Uterus (tissue), 4 donors: ENCODE data around the gene TSEN54. TPM values are rescaled to one million over a fixed set of nuclear protein-coding genes. Genes with fewer than 3 reads are reported as not detected.

Experiments used
- DNase-seq, 2 donors: peaks; one replicate each; pipeline ENCODE4 v3.0.0-alpha.2; 2019 to 2020
- H3K27ac ChIP-seq, 2 donors: fragments of 200-600 bp; sonication (generic); 1 replicate in 1 of 2; 2 replicates in 1 of 2; pipeline ENCODE4 v1.5.1; 2016 to 2018
- H3K27me3 ChIP-seq, 2 donors: fragments of 200-600 bp; sonication (generic); one replicate each; pipeline ENCODE4 v1.5.1; 2018 to 2019; ENCODE audit warnings: control low read depth in 1 of 2
- H3K36me3 ChIP-seq, 2 donors: fragments of 200-600 bp; sonication (generic); one replicate each; pipeline ENCODE4 v1.5.1; 2019; ENCODE audit warnings: control low read depth in 1 of 2
- H3K4me1 ChIP-seq, 2 donors: fragments of 200-600 bp; sonication (generic); one replicate each; pipeline ENCODE4 v1.5.1; 2018 to 2019; ENCODE audit warnings: control low read depth in 1 of 2
- H3K4me3 ChIP-seq, 2 donors: fragments of 200-600 bp; sonication (generic); 1 replicate in 1 of 2; 2 replicates in 1 of 2; pipeline ENCODE4 v1.5.1; 2018 to 2019; ENCODE audit warnings: mild to moderate bottlenecking in 1 of 2
- H3K9me3 ChIP-seq, 2 donors: fragments of 200-600 bp; sonication (generic); one replicate each; pipeline ENCODE4 v1.5.1; 2019; ENCODE audit warnings: control low read depth in 1 of 2
- POLR2A ChIP-seq, 2 donors: fragments of 450-650 bp; IDR thresholded peaks; one replicate each; pipeline ENCODE4 v1.6.1; 2016; ENCODE audit warnings: antibody characterized with exemption in 2 of 2, mild to moderate bottlenecking in 1 of 2, moderate library complexity in 1 of 2
- intact Hi-C: fragments of 100-400 bp; cut with DNase I; formaldehyde crosslinking; loops from one replicate; pipeline ENCODE4 v1.15.1; 2023; ENCODE audit warnings: low total_unique reads
- total RNA-seq, 4 donors: library from RNA; depleted of rRNA in 3 of 4; stranded (reverse); fragments of >200 nt in 3 of 4; gene quantifications; one replicate each; pipeline versions ENCODE4 v1.1.0 to v1.2.4, GENCODE V29; 2014 to 2023
- TF ChIP-seq, protein P1 (sequence below), 4 experiments: fragments of 200-600 bp in 2 of 4; fragments of 450-650 bp in 2 of 4; sonication (generic) in 2 of 4; IDR thresholded peaks; one replicate each; pipeline ENCODE4 v1.5.1; 2016 to 2019; ENCODE audit warnings: antibody characterized with exemption in 4 of 4, mild to moderate bottlenecking in 2 of 4, moderate library complexity in 1 of 4
- donor health status: DM: yes; HTN: yes; CAD: no.

TSEN54 gene
- total RNA-seq, 4 donors from 2014 or later, result 17.4 to 102 (median 20.6) TPM

DNA sequence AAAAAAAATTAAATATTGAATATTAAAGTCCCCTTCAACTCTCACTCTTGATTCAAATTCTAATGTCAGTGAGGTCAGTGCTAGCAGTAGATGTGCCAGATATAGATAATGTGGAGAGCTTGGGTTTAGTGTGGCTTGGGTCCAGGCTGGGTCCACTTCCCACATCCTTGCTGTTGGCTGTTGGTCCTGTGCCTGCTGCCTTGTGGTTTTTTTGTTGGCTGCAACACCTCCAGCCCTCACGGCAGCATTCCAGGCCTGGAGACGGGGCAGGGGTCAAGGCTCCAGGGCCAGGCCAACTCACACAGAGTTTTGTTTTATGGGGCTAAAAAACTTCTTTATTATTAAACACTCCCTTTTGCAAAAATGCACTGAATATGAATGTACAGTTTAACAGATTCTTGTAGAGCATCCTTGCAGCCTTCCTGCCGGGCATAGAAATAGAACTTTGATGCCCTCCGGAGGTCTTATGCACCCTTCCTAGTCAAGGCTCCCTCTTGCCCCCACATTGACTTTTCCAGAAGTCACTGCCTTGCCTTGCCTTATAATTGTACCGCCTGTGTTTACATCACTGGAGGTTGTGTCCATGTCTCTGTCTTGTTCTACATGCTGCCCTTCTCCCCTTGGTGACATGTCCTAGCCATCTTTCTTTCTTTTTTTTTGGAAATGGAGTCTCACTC is 45.7 kb downstream of the TSEN54 start:
- Histone ChIP-seq H3K4me1 (no peaks in the 10 kb centered on the region), H3K27me3 (no peaks in the 10 kb centered on the region), H3K36me3 (no peaks in the 10 kb centered on the region), H3K9me3 (no peaks in the 10 kb centered on the region), H3K4me3 (no peak overlapping the region), H3K27ac (no peak overlapping the region)
- intact Hi-C loops, result no loop called here
- no peak for DNase-seq
- TF ChIP-seq, protein P1, sequence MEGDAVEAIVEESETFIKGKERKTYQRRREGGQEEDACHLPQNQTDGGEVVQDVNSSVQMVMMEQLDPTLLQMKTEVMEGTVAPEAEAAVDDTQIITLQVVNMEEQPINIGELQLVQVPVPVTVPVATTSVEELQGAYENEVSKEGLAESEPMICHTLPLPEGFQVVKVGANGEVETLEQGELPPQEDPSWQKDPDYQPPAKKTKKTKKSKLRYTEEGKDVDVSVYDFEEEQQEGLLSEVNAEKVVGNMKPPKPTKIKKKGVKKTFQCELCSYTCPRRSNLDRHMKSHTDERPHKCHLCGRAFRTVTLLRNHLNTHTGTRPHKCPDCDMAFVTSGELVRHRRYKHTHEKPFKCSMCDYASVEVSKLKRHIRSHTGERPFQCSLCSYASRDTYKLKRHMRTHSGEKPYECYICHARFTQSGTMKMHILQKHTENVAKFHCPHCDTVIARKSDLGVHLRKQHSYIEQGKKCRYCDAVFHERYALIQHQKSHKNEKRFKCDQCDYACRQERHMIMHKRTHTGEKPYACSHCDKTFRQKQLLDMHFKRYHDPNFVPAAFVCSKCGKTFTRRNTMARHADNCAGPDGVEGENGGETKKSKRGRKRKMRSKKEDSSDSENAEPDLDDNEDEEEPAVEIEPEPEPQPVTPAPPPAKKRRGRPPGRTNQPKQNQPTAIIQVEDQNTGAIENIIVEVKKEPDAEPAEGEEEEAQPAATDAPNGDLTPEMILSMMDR (IDR thresholded peaks at IDR 0.05), result no peak
- no peak for TF ChIP-seq POLR2A (IDR thresholded peaks at IDR 0.05)

DNA sequence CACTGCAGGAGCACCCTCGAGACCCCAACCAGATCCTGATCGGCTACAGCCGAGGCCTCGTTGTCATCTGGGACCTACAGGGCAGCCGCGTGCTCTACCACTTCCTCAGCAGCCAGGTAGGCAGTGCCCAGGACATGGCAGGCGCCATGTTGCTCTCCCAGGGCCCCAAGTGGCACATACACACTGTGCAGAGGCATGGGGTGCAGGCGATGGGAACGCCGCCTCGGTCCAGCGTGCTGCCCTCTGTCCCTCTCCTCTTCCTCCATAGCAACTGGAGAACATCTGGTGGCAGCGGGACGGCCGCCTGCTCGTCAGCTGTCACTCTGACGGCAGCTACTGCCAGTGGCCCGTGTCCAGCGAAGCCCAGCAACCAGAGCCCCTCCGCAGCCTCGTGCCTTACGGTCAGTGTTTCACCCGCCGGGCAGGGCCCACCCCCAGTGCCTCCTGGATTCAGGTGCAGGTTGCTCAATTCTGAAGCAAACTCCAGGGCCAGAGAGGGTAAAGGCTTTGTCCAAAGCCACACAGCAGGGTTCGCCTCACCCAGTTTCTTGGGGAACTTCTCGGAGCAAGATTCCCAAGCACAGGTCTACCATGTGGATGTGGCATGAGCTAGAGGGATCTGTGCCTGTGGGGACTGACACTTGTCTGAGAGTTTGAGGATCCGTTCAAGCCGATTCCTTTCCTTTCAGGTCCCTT is 46.9 kb downstream of the TSEN54 start:
- TF ChIP-seq, protein P1 (IDR thresholded peaks at IDR 0.05), result no peak
- TF ChIP-seq POLR2A (IDR thresholded peaks at IDR 0.05), result no peak
- intact Hi-C loops, result no loop called here
- Histone ChIP-seq H3K4me1 (no peaks in the 10 kb centered on the region), H3K27ac (no peak overlapping the region), H3K27me3 (no peaks in the 10 kb centered on the region), H3K9me3 (no peaks in the 10 kb centered on the region), H3K36me3 (no peaks in the 10 kb centered on the region), H3K4me3 (no peak overlapping the region)
- no peak for DNase-seq

DNA sequence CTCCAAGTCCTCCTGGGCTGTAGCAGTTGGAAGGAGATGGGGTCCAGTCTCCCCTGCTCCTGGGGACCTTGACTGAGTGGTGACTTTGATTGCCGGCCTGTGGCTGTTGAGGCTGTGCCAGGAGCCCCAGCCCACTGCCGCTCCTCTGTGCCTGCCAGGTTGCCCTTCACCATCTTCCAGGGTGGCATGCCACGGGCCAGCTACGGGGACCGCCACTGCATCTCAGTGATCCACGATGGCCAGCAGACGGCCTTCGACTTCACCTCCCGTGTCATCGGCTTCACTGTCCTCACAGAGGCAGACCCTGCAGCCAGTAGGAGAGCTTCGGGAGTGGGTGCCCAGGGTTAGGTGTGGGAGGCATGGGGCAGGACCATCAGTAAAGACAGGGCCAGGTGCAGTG is 47.9 kb downstream of the TSEN54 start:
- no peaks in the 10 kb centered on the region for H3K36me3 ChIP-seq
- no peaks in the 10 kb centered on the region for H3K4me1 ChIP-seq
- DNase-seq, result no peak
- no peaks in the 10 kb centered on the region for H3K27me3 ChIP-seq
- TF ChIP-seq, protein P1 (IDR thresholded peaks at IDR 0.05), result no peak
- TF ChIP-seq POLR2A (IDR thresholded peaks at IDR 0.05), result no peak
- H3K27ac ChIP-seq, result no peak overlapping the region
- intact Hi-C loops, result no loop called here
- H3K4me3 ChIP-seq, result no peak overlapping the region
- no peaks in the 10 kb centered on the region for H3K9me3 ChIP-seq

DNA sequence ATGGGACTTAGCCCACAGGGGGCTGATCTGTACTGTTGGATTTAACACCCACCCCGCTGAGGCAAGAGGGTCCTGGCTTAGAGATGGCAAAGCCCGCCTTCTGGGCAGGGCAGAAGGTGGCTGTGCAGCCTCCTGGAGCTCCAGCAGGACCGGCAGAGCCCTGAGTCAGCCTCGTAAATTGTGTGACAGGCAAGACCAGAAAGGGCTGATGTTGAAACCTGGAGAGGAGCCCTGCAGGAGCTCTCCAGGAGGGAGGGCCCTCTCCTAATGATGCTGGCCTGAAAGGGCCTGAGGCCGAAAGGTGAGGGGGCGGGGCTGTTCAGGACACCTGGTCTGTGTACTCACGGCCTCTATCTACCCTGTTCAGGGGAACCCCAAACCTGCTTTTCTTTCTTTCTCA is 48.7 kb downstream of the TSEN54 start:
- no peaks in the 10 kb centered on the region for H3K9me3 ChIP-seq
- DNase-seq, result no peak
- no peak overlapping the region for H3K27ac ChIP-seq
- intact Hi-C loops, result no loop called here
- no peaks in the 10 kb centered on the region for H3K36me3 ChIP-seq
- H3K27me3 ChIP-seq, result no peaks in the 10 kb centered on the region
- H3K4me1 ChIP-seq, result no peaks in the 10 kb centered on the region
- no peak overlapping the region for H3K4me3 ChIP-seq
- TF ChIP-seq, protein P1 (IDR thresholded peaks at IDR 0.05), result no peak
- no peak for TF ChIP-seq POLR2A (IDR thresholded peaks at IDR 0.05)

DNA sequence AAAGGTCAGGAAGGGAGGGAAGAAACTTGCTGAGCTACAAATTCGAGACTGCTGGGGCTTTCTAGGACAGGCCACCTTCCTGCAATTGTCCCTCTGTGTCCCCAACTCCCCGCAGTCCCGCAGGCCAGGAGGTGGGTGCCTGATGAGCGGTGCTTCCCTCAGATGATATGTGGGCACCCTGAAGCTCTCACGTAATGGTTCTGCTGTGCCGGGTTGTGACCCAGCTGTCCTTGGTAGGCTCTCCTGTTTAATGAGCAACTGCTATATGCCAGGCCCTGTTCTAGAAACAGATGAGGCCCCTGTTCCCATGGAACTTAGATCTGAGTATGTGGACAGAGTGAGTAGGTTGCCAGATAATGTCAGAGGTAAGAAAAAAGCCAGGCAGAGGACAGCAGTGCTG is 49.3 kb downstream of the TSEN54 start:
- Histone ChIP-seq H3K9me3 (no peaks in the 10 kb centered on the region), H3K27ac (no peak overlapping the region), H3K36me3 (no peaks in the 10 kb centered on the region), H3K4me1 (no peaks in the 10 kb centered on the region), H3K4me3 (no peak overlapping the region), H3K27me3 (no peaks in the 10 kb centered on the region)
- no peak for DNase-seq
- intact Hi-C loops, result no loop called here
- TF ChIP-seq, protein P1 (IDR thresholded peaks at IDR 0.05), result no peak
- TF ChIP-seq POLR2A (IDR thresholded peaks at IDR 0.05), result no peak
